ENCODE data around the gene C1orf21. TPM values are rescaled to one million over a fixed set of nuclear protein-coding genes. Genes with fewer than 3 reads are reported as not detected.
A peak's percentile ranks its signal among the peaks of the same experiment; 100 is the strongest.

C1orf21 gene
- total RNA-seq, 1 donor: 17.0 TPM

DNA sequence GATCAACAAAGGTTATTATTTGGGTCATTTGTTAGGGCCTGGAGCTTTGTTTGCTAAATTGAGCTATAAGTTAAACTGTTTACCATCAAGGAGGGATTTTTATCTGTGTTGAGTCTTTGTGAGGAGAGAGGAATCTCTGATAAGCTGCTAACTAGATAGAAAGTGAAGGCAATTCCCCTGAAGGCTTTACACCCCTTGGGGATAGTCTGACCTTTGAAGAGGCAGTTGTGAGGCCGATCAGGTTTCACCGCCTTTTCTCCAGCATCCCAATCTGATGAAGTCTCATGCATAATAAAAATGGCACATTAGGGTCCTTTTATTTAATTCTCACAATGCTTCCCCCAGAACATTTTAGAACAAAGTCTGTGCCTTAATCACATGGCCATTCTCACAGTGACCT, 21.8 kb downstream of the C1orf21 start:
- DNase-seq (ENCODE audit: insufficient read length, low spot score, missing footprints): no peak
- Histone ChIP-seq H3K27ac (ENCODE audit: low read depth, low read length) (peak overlapping the region; percentile 15), H3K27me3 (ENCODE audit: insufficient read depth, low read length) (no peaks in the 10 kb centered on the region), H3K4me1 (ENCODE audit: insufficient read depth, low read length) (peaks cover 16% of the 10 kb centered on the region), H3K9me3 (ENCODE audit: low read depth, low read length) (no peaks in the 10 kb centered on the region), H3K79me2 (ENCODE audit: insufficient read depth, low read length) (peaks cover 27% of the 10 kb centered on the region), H2AFZ (ENCODE audit: low read length) (no peak overlapping the region), H3K4me2 (ENCODE audit: insufficient read depth, low read length) (no peak overlapping the region), H3K36me3 (ENCODE audit: insufficient read depth, low read length) (no peaks in the 10 kb centered on the region), H3K4me3 (ENCODE audit: insufficient read depth, low read length) (no peak overlapping the region), H4K20me1 (ENCODE audit: insufficient read depth, low read length) (peaks cover 2% of the 10 kb centered on the region)
- TF ChIP-seq, protein P1, sequence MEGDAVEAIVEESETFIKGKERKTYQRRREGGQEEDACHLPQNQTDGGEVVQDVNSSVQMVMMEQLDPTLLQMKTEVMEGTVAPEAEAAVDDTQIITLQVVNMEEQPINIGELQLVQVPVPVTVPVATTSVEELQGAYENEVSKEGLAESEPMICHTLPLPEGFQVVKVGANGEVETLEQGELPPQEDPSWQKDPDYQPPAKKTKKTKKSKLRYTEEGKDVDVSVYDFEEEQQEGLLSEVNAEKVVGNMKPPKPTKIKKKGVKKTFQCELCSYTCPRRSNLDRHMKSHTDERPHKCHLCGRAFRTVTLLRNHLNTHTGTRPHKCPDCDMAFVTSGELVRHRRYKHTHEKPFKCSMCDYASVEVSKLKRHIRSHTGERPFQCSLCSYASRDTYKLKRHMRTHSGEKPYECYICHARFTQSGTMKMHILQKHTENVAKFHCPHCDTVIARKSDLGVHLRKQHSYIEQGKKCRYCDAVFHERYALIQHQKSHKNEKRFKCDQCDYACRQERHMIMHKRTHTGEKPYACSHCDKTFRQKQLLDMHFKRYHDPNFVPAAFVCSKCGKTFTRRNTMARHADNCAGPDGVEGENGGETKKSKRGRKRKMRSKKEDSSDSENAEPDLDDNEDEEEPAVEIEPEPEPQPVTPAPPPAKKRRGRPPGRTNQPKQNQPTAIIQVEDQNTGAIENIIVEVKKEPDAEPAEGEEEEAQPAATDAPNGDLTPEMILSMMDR (IDR thresholded peaks at IDR 0.05; ENCODE audit: extremely low read depth, low read depth, low read length): no peak

DNA sequence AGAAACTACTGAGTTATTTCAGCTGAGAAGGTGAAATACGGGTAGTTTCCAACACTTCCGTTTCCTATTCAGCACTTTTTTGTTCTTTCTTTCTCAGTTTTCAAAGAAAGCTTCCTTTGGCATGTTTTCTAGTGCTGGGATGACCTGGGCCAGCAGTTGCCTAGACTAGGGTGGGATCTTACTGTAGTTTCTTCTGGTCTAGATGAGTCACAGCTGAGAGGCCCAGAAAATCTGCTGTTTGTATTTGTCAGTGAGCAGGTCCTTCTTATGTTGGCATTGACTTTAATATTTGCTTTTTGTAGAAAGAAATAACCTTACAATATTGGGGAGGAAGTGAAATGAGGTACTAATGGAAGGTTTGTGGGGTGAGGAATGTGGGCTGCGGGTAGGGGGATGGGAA, 22.2 kb downstream of the C1orf21 start:
- DNase-seq (ENCODE audit: insufficient read length, low spot score, missing footprints): no peak
- Histone ChIP-seq H3K9me3 (ENCODE audit: low read depth, low read length) (no peaks in the 10 kb centered on the region), H3K36me3 (ENCODE audit: insufficient read depth, low read length) (no peaks in the 10 kb centered on the region), H3K27ac (ENCODE audit: low read depth, low read length) (no peak overlapping the region), H3K4me2 (ENCODE audit: insufficient read depth, low read length) (no peak overlapping the region), H2AFZ (ENCODE audit: low read length) (no peak overlapping the region), H3K4me1 (ENCODE audit: insufficient read depth, low read length) (peaks cover 16% of the 10 kb centered on the region), H3K79me2 (ENCODE audit: insufficient read depth, low read length) (peaks cover 28% of the 10 kb centered on the region), H3K27me3 (ENCODE audit: insufficient read depth, low read length) (no peaks in the 10 kb centered on the region), H3K4me3 (ENCODE audit: insufficient read depth, low read length) (no peak overlapping the region), H4K20me1 (ENCODE audit: insufficient read depth, low read length) (peaks cover 2% of the 10 kb centered on the region)
- TF ChIP-seq, protein P1 (IDR thresholded peaks at IDR 0.05; ENCODE audit: extremely low read depth, low read depth, low read length): no peak

DNA sequence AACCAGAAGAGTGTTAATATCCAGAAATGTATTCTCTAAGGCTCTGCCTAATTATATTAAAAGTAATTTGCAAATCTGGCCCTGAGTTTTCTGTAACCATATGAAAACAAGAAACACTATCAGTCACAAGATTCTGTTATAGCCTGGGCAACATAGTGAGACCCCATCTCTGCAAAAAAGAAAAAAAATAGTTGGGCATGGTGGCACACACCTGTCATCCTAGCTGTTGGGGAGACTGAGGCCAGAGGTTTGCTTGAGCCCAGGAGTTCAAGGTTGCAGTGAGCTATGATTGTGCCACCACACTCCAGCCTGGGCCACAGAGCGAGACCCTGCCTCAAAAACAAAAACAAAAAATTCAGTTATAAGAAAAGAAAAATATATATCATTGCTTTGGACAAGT, 25.6 kb downstream of the C1orf21 start:
- TF ChIP-seq, protein P1 (IDR thresholded peaks at IDR 0.05; ENCODE audit: extremely low read depth, low read depth, low read length): no peak
- Histone ChIP-seq H4K20me1 (ENCODE audit: insufficient read depth, low read length) (peaks cover 2% of the 10 kb centered on the region), H2AFZ (ENCODE audit: low read length) (no peak overlapping the region), H3K27me3 (ENCODE audit: insufficient read depth, low read length) (no peaks in the 10 kb centered on the region), H3K79me2 (ENCODE audit: insufficient read depth, low read length) (peaks cover 20% of the 10 kb centered on the region), H3K36me3 (ENCODE audit: insufficient read depth, low read length) (no peaks in the 10 kb centered on the region), H3K4me2 (ENCODE audit: insufficient read depth, low read length) (no peak overlapping the region), H3K9me3 (ENCODE audit: low read depth, low read length) (no peaks in the 10 kb centered on the region), H3K4me3 (ENCODE audit: insufficient read depth, low read length) (no peak overlapping the region), H3K27ac (ENCODE audit: low read depth, low read length) (no peak overlapping the region), H3K4me1 (ENCODE audit: insufficient read depth, low read length) (peaks cover 16% of the 10 kb centered on the region)
- no peak for DNase-seq (ENCODE audit: insufficient read length, low spot score, missing footprints)

DNA sequence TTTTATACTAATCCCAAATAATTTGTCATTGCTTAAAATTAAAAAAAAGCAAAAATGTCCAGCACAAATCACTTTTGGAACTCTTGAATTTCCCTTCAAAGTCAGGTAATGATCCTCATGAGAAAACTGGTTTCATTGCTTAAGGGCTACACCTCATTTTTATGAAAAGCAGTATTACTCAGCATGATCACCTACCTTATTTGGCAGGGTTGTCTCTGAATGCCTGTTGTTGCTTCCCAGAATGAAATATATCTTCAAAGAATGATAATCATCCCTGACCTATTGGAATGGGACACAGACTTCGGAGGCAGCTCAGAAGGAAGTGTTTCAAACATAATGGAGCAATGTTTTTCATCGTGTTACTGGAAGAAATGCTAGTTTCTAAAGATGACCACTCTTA, 29.7 kb downstream of the C1orf21 start:
- no peak for DNase-seq (ENCODE audit: insufficient read length, low spot score, missing footprints)

More for the DNA sequence above, 29.7 kb downstream of the C1orf21 start:
- Histone ChIP-seq H3K9me3 (ENCODE audit: low read depth, low read length) (no peaks in the 10 kb centered on the region), H3K4me1 (ENCODE audit: insufficient read depth, low read length) (peaks cover 4% of the 10 kb centered on the region), H3K27ac (ENCODE audit: low read depth, low read length) (no peak overlapping the region), H3K36me3 (ENCODE audit: insufficient read depth, low read length) (no peaks in the 10 kb centered on the region), H3K4me2 (ENCODE audit: insufficient read depth, low read length) (no peak overlapping the region), H3K27me3 (ENCODE audit: insufficient read depth, low read length) (no peaks in the 10 kb centered on the region), H4K20me1 (ENCODE audit: insufficient read depth, low read length) (no peaks in the 10 kb centered on the region), H3K4me3 (ENCODE audit: insufficient read depth, low read length) (no peak overlapping the region), H3K79me2 (ENCODE audit: insufficient read depth, low read length) (peaks cover 18% of the 10 kb centered on the region), H2AFZ (ENCODE audit: low read length) (no peak overlapping the region)
- TF ChIP-seq, protein P1 (IDR thresholded peaks at IDR 0.05; ENCODE audit: extremely low read depth, low read depth, low read length): no peak
